SK-N-SH (cell line): ENCODE results near the gene FAM3B. TPM values are rescaled to one million over a fixed set of nuclear protein-coding genes. Genes with fewer than 3 reads are reported as not detected.

Experiments used
- CTCF ChIA-PET: fragments of 300-600, 350-600 bp; formaldehyde crosslinking; extraction: SDS; loops from one replicate; lab custom pipeline; 2021; lab: Yijun Ruan, JAX
- POLR2A ChIA-PET: fragments of 350-600 bp; sonication (Branson Sonifier 250); formaldehyde crosslinking; extraction: SDS; loops from one replicate; lab custom pipeline; 2020; ENCODE audit warnings: antibody characterized with exemption, inconsistent platforms; lab: Yijun Ruan, JAX
- DNase-seq: peaks from one replicate; pipeline ENCODE4 v3.0.0; 2012
- H2AFZ ChIP-seq: fragments of 200-600 bp; sonication (generic); 2 replicates; pipeline ENCODE4 v1.8.1; 2016; ENCODE audit warnings: antibody characterized with exemption, mild to moderate bottlenecking, low read depth
- H3F3A ChIP-seq: fragments of 200-600 bp; sonication (generic); replicated peaks from 2 replicates; pipeline ENCODE3; 2016; ENCODE audit warnings: antibody characterized with exemption, mild to moderate bottlenecking; ENCODE audit not compliant: insufficient read depth
- H3K27ac ChIP-seq, 2 experiments: fragments of 200-500 bp in 1 of 2; fragments of 200-600 bp in 1 of 2; sonication (Bioruptor generic) in 1 of 2; sonication (generic), shearing (Covaris generic) in 1 of 2; 2 replicates each; pipeline versions ENCODE4 v1.5.1 to v1.6.1; 2014 to 2016; ENCODE audit warnings: low read depth in 2 of 2, inconsistent platforms in 1 of 2, low read length in 1 of 2, mild to moderate bottlenecking in 1 of 2, mixed read lengths in 1 of 2
- H3K27me3 ChIP-seq: fragments of 200-600 bp; sonication (generic), shearing (Covaris generic); 2 replicates; pipeline ENCODE4 v1.6.1; 2016; ENCODE audit warnings: mixed run types; ENCODE audit not compliant: insufficient read depth
- H3K36me3 ChIP-seq, 2 experiments: fragments of 200-500 bp in 1 of 2; fragments of 200-600 bp in 1 of 2; sonication (Bioruptor generic) in 1 of 2; sonication (generic) in 1 of 2; replicated peaks in 1 of 2; 2 replicates each; pipeline versions ENCODE3 to v1.5.1; 2014 to 2016; ENCODE audit warnings: low read length in 1 of 2, mild to moderate bottlenecking in 1 of 2; ENCODE audit not compliant: insufficient read depth in 2 of 2, control insufficient read depth in 1 of 2
- H3K4me1 ChIP-seq, 2 experiments: fragments of 200-500 bp in 1 of 2; fragments of 200-600 bp in 1 of 2; sonication (Bioruptor generic) in 1 of 2; sonication (generic), shearing (Covaris generic) in 1 of 2; 2 replicates each; pipeline versions ENCODE4 v1.5.1 to v1.6.1; 2014 to 2016; ENCODE audit warnings: low read depth in 1 of 2, low read length in 1 of 2, mixed run types in 1 of 2; ENCODE audit not compliant: insufficient read depth in 2 of 2, control insufficient read depth in 1 of 2
- H3K4me2 ChIP-seq: fragments of 200-600 bp; sonication (generic), shearing (Covaris generic); 2 replicates; pipeline ENCODE4 v1.6.1; 2017; ENCODE audit warnings: mixed run types
- H3K4me3 ChIP-seq, 2 experiments: fragments of 200-500 bp in 1 of 2; fragments of 200-600 bp in 1 of 2; sonication (Bioruptor generic) in 1 of 2; sonication (generic), shearing (Covaris generic) in 1 of 2; 2 replicates each; pipeline versions ENCODE4 v1.5.1 to v1.8.1; 2014 to 2016; ENCODE audit warnings: low read depth in 2 of 2, inconsistent platforms in 1 of 2, low read length in 1 of 2, mild to moderate bottlenecking in 1 of 2, mixed read lengths in 1 of 2, moderate library complexity in 1 of 2
- H3K79me2 ChIP-seq: fragments of 200-600 bp; sonication (generic); 2 replicates; pipeline ENCODE4 v1.8.1; 2017; ENCODE audit warnings: mild to moderate bottlenecking; ENCODE audit not compliant: insufficient read depth
- H3K9ac ChIP-seq: fragments of 200-600 bp; sonication (generic); 2 replicates; pipeline ENCODE4 v1.6.1; 2017; ENCODE audit warnings: mixed run types
- H3K9me2 ChIP-seq: fragments of 200-600 bp; sonication (generic); 2 replicates; pipeline ENCODE4 v1.6.1; 2017; ENCODE audit warnings: mixed run types
- H3K9me3 ChIP-seq: fragments of 200-600 bp; sonication (generic); 2 replicates; pipeline ENCODE4 v1.6.1; 2017; ENCODE audit warnings: mixed run types, mild to moderate bottlenecking, moderate library complexity
- H4K20me1 ChIP-seq: fragments of 200-600 bp; sonication (generic); 2 replicates; pipeline ENCODE4 v1.6.1; 2017; ENCODE audit warnings: mild to moderate bottlenecking, mixed run types; ENCODE audit not compliant: insufficient read depth
- CHD2 ChIP-seq: fragments of 150-350 bp; IDR thresholded peaks from 2 replicates; pipeline ENCODE4 v1.6.1; 2018; ENCODE audit warnings: low read length; ENCODE audit not compliant: partially characterized antibody
- ELF1 ChIP-seq: IDR thresholded peaks from 2 replicates; pipeline ENCODE4 v1.4.0; 2012
- EP300 ChIP-seq, 2 experiments: IDR thresholded peaks; 2 replicates each; pipeline versions ENCODE4 v1.4.0 to v1.6.1; 2012; ENCODE audit warnings: borderline replicate concordance in 1 of 2, low read depth in 1 of 2, low read length in 1 of 2
- EZH2phosphoT487 ChIP-seq: fragments of 200-600 bp; sonication (generic); IDR thresholded peaks from 2 replicates; pipeline ENCODE4 v1.6.1; 2017; ENCODE audit warnings: low read depth, mixed run types, mild to moderate bottlenecking, antibody characterized with exemption, moderate library complexity, borderline replicate concordance
- FOXJ3 ChIP-seq: sonication (generic); formaldehyde crosslinking; IDR thresholded peaks from 2 replicates; pipeline ENCODE4 v1.5.1; 2020; ENCODE audit warnings: mild to moderate bottlenecking, missing genetic modification reagents
- GABPA ChIP-seq: IDR thresholded peaks from 2 replicates; pipeline ENCODE4 v1.4.0; 2012; ENCODE audit warnings: low read depth, mild to moderate bottlenecking
- IRF3 ChIP-seq: fragments of 150-350 bp; IDR thresholded peaks from 2 replicates; pipeline ENCODE4 v1.6.1; 2016; ENCODE audit warnings: mild to moderate bottlenecking, low read depth, low read length
- JUND ChIP-seq: IDR thresholded peaks from 2 replicates; pipeline ENCODE4 v1.4.0; 2012
- MAX ChIP-seq: IDR thresholded peaks from 2 replicates; pipeline ENCODE4 v1.4.0; 2012; ENCODE audit warnings: low read depth
- MEF2A ChIP-seq: IDR thresholded peaks from 2 replicates; pipeline ENCODE4 v1.4.0; 2012; ENCODE audit warnings: low read depth, borderline replicate concordance
- MXI1 ChIP-seq: IDR thresholded peaks from 2 replicates; pipeline ENCODE4 v1.6.1; 2012; ENCODE audit warnings: mild to moderate bottlenecking, low read depth, low read length, improper control_type of control experiment
- NFIC ChIP-seq: IDR thresholded peaks from 2 replicates; pipeline ENCODE4 v1.4.0; 2012; ENCODE audit warnings: borderline replicate concordance
- NRF1 ChIP-seq: IDR thresholded peaks from 2 replicates; pipeline ENCODE4 v1.6.1; 2012; ENCODE audit warnings: low read depth, mild to moderate bottlenecking, low read length
- RAD21 ChIP-seq: IDR thresholded peaks from 2 replicates; pipeline ENCODE4 v1.6.1; 2012; ENCODE audit warnings: mild to moderate bottlenecking, low read length
- RCOR1 ChIP-seq: fragments of 150-350 bp; IDR thresholded peaks from 2 replicates; pipeline ENCODE4 v1.6.1; 2017; ENCODE audit warnings: antibody characterized with exemption, low read length
- RFX5 ChIP-seq: IDR thresholded peaks from 2 replicates; pipeline ENCODE4 v1.6.1; 2012; ENCODE audit warnings: mild to moderate bottlenecking, improper control_type of control experiment, low read length
- SIN3A ChIP-seq: IDR thresholded peaks from 2 replicates; pipeline ENCODE4 v1.6.1; 2012; ENCODE audit warnings: low read depth, mild to moderate bottlenecking, low read length, moderate library complexity, borderline replicate concordance
- SMC3 ChIP-seq: IDR thresholded peaks from 2 replicates; pipeline ENCODE4 v1.6.1; 2012; ENCODE audit warnings: low read depth, low read length, improper control_type of control experiment
- TAF1 ChIP-seq: IDR thresholded peaks from 2 replicates; pipeline ENCODE4 v1.6.1; 2012; ENCODE audit warnings: low read depth, mild to moderate bottlenecking, low read length, moderate library complexity, borderline replicate concordance
- TCF12 ChIP-seq: IDR thresholded peaks from 2 replicates; pipeline ENCODE4 v1.4.0; 2012
- ZBTB33 ChIP-seq: IDR thresholded peaks from 2 replicates; pipeline ENCODE4 v1.4.0; 2012; ENCODE audit warnings: low read depth, borderline replicate concordance
- WGBS: methylation state at CpG from one replicate; pipeline ENCODE4 v1.1.6; 2017; ENCODE audit warnings: low lambda C conversion rate; 5-methylcytosine and 5-hydroxymethylcytosine counted together
- polyA plus RNA-seq, 3 experiments: library from polyadenylated mRNA; depleted of rRNA; stranded (reverse); fragments of >200 nt; gene quantifications; 2 replicates each; pipeline ENCODE4 v1.2.3, GENCODE V29; 2012

FAM3B gene
- polyA plus RNA-seq, 1 of the 3 experiments (the other 2 are of a cell fraction) = not detected

GRCh38 chr21:41321211-41321907, 4.8 kb downstream of the FAM3B start:
- Histone ChIP-seq H3K4me1 (no peaks in the 10 kb centered on the region), H3K27me3 (peaks cover 12% of the 10 kb centered on the region; the same call in 1 of the 2 replicates), H3F3A (no peaks in the 10 kb centered on the region), H2AFZ (no peak overlapping the region), H4K20me1 (no peaks in the 10 kb centered on the region), H3K27ac (no peak overlapping the region), H3K36me3 (no peaks in the 10 kb centered on the region), H3K4me2 (no peak overlapping the region), H3K79me2 (no peaks in the 10 kb centered on the region), H3K4me3 (no peak overlapping the region), H3K9me2 (no peaks in the 10 kb centered on the region)
- ChIA-PET CTCF (interaction anchor here (1.3 kb wide), 1 partner anchor 38 kb away, joined by 5 read pairs; no protein-coding TSS in a partner anchor), POLR2A (no interaction called here)
- no peak for DNase-seq
- TF ChIP-seq GABPA (no peak), ZBTB33 (no peak), TCF12 (no peak), SMC3 (no peak), EZH2phosphoT487 (no peak), CHD2 (no peak), EP300 (IDR thresholded peaks at IDR 0.05; ENCODE audit: borderline replicate concordance in 1 of 2, low read depth in 1 of 2, low read length in 1 of 2) (no peak), MXI1 (no peak), NFIC (no peak), JUND (no peak)
- TF ChIP-seq, all 33 proteins: peak for 0
- no peaks in the 10 kb centered on the region for H3K9me3 ChIP-seq
- 49% methylated on average over 14 of the region's 20 CpGs for WGBS
- no peak overlapping the region for H3K9ac ChIP-seq

- Histone ChIP-seq H3K9ac (no peak overlapping the region), H3K27me3 (0 out of 2 replicates have a peak, but pooled peaks cover 6% of the 10 kb centered on the region), H2AFZ (no peak overlapping the region), H3K9me2 (no peaks in the 10 kb centered on the region), H3K4me3 (no peak overlapping the region), H3K4me2 (no peak overlapping the region), H3F3A (no peaks in the 10 kb centered on the region), H4K20me1 (no peaks in the 10 kb centered on the region), H3K4me1 (no peaks in the 10 kb centered on the region), H3K27ac (no peak overlapping the region), H3K79me2 (no peaks in the 10 kb centered on the region), H3K36me3 (no peaks in the 10 kb centered on the region), H3K9me3 (no peaks in the 10 kb centered on the region)
- WGBS = 14% methylated on average over 4 of the region's 7 CpGs
- CTCF ChIA-PET = interaction anchor here (1.1 kb wide), 1 partner anchor 39 kb away, joined by 5 read pairs; no protein-coding TSS in a partner anchor
- POLR2A ChIA-PET = no interaction called here
- DNase-seq = no peak
- TF ChIP-seq FOXJ3 (CRISPR knock-in tag) = no peak
- TF ChIP-seq ELF1 = no peak
- no peak for TF ChIP-seq NRF1
- TF ChIP-seq MEF2A = no peak
- no peak for TF ChIP-seq CHD2
- TF ChIP-seq EP300 (IDR thresholded peaks at IDR 0.05; ENCODE audit: borderline replicate concordance in 1 of 2, low read depth in 1 of 2, low read length in 1 of 2) = no peak
- no peak for TF ChIP-seq SIN3A
- no peak for TF ChIP-seq NFIC
- TF ChIP-seq MAX = no peak
- no peak for TF ChIP-seq ZBTB33
- no peak for TF ChIP-seq RAD21
- no peak for TF ChIP-seq TAF1
- TF ChIP-seq SMC3 = no peak
- TF ChIP-seq IRF3 = no peak
- TF ChIP-seq RCOR1 = no peak
- TF ChIP-seq RFX5 = no peak
Measured at GRCh38 chr21:41321908-41322495, 5.4 kb downstream of the FAM3B start.
